ENCODE data around the gene SBNO1.
"Not testable (repeated sequence)": the region's sequence is repeated elsewhere in the genome, so short reads cannot be mapped to it uniquely, and the experiment has no call there.

Gene SBNO1

DNA sequence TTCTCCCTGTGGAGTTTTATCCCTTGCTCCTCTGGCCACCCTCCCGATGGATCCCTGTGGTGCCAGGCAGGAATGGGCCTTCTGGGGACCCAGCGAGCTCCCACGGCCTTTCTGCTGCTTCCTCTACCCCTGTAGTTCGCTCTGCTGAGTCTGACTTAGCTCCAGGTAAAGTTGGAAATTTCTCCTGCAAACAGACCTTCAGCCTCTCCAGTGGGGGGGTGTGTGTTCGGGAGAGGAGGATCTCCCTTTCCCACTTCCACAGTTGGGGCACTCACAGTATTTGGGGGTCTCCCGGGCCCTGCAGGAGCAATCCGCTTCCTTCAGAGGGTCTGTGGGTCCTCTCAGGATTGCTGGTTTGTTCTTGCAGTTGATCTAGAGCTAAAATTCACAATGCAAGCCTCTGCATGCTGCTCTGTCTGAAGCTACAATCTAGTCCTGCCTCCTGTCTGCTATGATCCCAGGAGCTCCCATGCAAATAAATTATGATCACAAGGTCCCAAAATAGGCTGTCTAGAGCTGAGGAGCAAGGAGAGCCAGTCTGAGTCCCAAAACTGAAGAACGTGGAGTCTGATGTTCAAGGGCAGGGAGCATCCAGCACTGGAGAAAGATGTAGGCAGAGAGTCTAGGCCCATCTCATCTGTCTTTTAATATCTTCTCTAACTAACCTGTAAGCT is 113.1 kb downstream of the SBNO1 start:
- no peaks in the 10 kb centered on the region for H3K9me3 ChIP-seq
- no peak for DNase-seq
- H3K36me3 ChIP-seq: peaks cover 4 to 42% (median 38%) of the 10 kb centered on the region in 3 donors
- H3K27me3 ChIP-seq: no peaks in the 10 kb centered on the region
- intact Hi-C loops (cut with DNase I; ENCODE audit: low total_unique reads): no loop called here
- no peak overlapping the region for H3K27ac ChIP-seq
- TF ChIP-seq, protein P1, sequence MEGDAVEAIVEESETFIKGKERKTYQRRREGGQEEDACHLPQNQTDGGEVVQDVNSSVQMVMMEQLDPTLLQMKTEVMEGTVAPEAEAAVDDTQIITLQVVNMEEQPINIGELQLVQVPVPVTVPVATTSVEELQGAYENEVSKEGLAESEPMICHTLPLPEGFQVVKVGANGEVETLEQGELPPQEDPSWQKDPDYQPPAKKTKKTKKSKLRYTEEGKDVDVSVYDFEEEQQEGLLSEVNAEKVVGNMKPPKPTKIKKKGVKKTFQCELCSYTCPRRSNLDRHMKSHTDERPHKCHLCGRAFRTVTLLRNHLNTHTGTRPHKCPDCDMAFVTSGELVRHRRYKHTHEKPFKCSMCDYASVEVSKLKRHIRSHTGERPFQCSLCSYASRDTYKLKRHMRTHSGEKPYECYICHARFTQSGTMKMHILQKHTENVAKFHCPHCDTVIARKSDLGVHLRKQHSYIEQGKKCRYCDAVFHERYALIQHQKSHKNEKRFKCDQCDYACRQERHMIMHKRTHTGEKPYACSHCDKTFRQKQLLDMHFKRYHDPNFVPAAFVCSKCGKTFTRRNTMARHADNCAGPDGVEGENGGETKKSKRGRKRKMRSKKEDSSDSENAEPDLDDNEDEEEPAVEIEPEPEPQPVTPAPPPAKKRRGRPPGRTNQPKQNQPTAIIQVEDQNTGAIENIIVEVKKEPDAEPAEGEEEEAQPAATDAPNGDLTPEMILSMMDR (IDR thresholded peaks at IDR 0.05): no peak
- peaks cover 0 to 33% (median 19%) of the 10 kb centered on the region in 4 donors for H3K4me1 ChIP-seq
- H3K4me3 ChIP-seq: no peak overlapping the region

DNA sequence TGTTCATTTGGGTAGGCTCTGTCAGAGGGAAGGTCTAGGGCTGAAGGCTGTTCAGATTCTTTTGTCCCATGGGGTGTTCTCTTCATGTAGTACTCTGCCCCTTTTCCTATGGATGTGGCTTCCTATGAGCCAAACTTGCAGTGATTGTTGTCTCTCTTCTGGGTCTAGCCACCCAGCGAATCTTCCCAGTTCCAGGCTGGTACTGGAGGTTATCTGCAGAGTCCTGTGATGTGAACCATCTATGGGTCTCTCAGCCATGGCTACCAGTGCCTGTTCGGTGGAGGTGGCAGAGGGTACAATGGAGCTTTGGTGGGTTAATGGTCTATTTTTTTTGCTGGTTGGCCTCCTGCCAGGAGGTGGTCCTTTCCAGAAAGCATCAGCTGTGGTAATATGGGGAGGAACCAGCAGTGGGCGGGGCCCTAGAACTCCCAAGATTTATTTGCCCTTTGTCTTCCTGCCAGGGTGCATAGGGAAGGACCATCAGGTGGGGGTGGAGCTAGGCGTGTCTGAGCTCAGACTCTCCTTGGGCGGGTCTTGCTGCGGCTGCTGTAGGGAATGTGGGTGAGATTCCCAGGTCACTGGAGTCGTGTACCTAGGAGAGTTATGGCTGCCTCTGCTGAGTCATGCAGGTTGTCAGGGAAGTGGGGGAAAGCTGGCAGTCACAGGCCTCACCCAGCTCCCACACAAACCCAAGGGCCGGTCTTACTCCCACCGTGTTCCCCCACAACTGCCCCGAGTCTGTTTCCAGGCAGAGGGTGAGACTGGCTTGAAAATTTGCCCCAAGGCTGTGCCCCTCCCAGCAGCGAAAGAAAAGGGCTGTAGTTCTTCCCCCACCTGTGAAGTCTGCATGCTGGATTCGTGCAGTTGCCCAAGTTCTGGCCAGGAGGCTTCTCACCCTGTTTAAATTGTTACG is 113.9 kb downstream of the SBNO1 start:
- H3K27me3 ChIP-seq: no peaks in the 10 kb centered on the region
- H3K36me3 ChIP-seq: peaks cover 0 to 33% (median 31%) of the 10 kb centered on the region in 3 donors
- no peak overlapping the region for H3K4me3 ChIP-seq
- intact Hi-C loops (cut with DNase I; ENCODE audit: low total_unique reads): no loop called here
- no peak for DNase-seq
- TF ChIP-seq, protein P1 (IDR thresholded peaks at IDR 0.05): no peak
- no peaks in the 10 kb centered on the region for H3K9me3 ChIP-seq
- H3K27ac ChIP-seq: no peak overlapping the region
- H3K4me1 ChIP-seq: peaks cover 0 to 33% (median 19%) of the 10 kb centered on the region in 4 donors

DNA sequence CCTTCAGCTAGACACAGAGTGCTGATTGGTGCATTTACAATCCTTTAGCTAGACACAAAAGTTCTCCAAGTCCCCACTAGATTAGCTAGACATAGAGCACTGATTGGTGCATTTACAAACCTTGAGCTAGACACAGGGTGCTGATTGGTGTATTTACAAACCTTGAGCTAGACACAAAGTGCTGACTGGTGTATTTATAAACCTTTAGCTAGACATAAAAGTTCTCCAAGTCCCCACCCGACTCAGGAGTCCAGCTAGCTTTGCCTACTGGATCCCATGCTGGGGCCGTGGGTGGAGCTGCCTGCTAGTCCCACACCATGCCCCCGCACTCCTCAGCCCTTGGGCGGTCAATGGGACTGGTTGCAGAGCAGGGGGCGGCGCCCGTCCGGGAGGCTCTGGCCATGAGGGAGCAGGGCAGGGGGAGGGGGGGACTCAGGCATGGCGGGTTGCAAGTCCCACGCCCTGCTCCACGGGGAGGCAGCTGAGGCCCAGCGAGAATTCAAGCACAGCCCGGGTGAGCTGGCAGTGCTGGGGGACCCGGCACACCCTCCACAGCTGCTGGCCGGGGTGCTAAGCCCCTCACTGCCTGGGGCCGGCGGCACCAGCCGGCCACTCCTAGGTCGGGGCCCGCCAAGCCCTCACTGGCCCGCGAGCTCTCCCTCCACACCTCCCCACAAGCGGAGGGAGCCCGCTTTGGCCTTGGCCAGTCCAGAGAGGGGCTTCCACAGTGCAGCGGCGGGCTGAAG is 115.5 kb downstream of the SBNO1 start:
- intact Hi-C loops (cut with DNase I; ENCODE audit: low total_unique reads); H3K4me3 ChIP-seq; DNase-seq; H3K27me3 ChIP-seq; H3K27ac ChIP-seq; H3K9me3 ChIP-seq: not testable (repeated sequence)
- Histone ChIP-seq H3K4me1 (peaks cover 0 to 29% (median 15%) of the 10 kb centered on the region in 4 donors), H3K36me3 (peaks cover 0 to 18% (median 16%) of the 10 kb centered on the region in 3 donors)

DNA sequence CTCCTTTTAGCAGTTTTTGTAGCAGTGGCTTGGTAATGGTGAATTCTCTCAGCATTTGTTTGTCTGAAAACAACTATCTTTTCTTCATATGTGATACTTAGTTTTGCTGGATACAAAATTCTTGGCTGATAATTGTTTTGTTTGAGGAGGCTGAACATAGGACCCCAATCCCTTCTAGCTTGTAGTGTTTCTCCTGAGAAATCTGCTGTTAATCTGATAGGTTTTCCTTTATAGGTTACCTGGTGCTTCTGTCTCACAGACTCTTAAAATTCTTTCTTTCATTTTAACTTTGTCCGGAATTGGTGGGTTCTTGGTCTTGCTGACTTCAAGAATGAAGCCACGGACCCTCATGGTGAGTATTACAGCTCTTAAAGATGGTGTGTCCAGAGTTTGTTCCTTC is 116.5 kb downstream of the SBNO1 start:
- H3K9me3 ChIP-seq; DNase-seq; H3K4me3 ChIP-seq; H3K27me3 ChIP-seq; H3K27ac ChIP-seq; H3K36me3 ChIP-seq; intact Hi-C loops (cut with DNase I; ENCODE audit: low total_unique reads): not testable (repeated sequence)
- peaks cover 0 to 19% (median 8%) of the 10 kb centered on the region in 4 donors for H3K4me1 ChIP-seq

DNA sequence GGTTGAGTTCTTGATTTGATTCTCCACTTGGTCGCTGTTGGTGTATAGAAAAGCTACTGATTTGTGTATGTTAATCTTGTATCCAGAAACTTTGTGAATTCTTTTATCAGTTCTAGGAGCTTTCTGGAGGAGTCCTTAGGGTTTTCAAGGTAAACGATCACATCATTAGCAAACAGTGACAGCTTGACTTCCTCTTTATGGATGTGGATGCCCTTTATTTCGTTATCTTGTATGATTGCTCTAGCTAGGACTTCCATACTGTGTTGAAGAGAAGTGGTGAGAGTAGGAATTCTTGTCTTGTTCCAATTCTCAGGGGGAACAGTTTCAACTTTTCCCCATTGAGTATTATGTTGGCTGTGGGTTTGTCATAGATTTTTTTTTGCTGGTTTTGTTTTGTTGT is 119.0 kb downstream of the SBNO1 start:
- peaks cover 0 to 7% (median 7%) of the 10 kb centered on the region in 3 donors for H3K36me3 ChIP-seq

More for the DNA sequence above, 119.0 kb downstream of the SBNO1 start:
- no peak overlapping the region for H3K27ac ChIP-seq
- no peak overlapping the region for H3K4me3 ChIP-seq
- intact Hi-C loops (cut with DNase I; ENCODE audit: low total_unique reads): no loop called here
- TF ChIP-seq, protein P1 (IDR thresholded peaks at IDR 0.05): no peak
- H3K9me3 ChIP-seq: no peaks in the 10 kb centered on the region
- H3K4me1 ChIP-seq: peaks cover 0 to 17% (median 14%) of the 10 kb centered on the region in 4 donors
- H3K27me3 ChIP-seq: no peaks in the 10 kb centered on the region
- no peak for DNase-seq

Measured in tibial artery (tissue), 4 donors.